ENCODE data around the gene C19orf38.

Gene C19orf38, protein sequence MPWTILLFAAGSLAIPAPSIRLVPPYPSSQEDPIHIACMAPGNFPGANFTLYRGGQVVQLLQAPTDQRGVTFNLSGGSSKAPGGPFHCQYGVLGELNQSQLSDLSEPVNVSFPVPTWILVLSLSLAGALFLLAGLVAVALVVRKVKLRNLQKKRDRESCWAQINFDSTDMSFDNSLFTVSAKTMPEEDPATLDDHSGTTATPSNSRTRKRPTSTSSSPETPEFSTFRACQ

GRCh38 chr19:10848230-10848856, at the start of gene C19orf38:
Gene C19orf38, plus strand, starts transcription at chr19:10848415. Its CDS starts 94 bp downstream, at chr19:10848509.
- Histone ChIP-seq H3K4me1 (ENCODE audit: insufficient read depth, low read length, poor library complexity, severe bottlenecking) (no peaks in the 10 kb centered on the region), H3F3A (ENCODE audit: low read depth) (no peaks in the 10 kb centered on the region), H4K20me1 (ENCODE audit: insufficient read depth, low read length, poor library complexity, severe bottlenecking) (no peaks in the 10 kb centered on the region), H3K79me2 (ENCODE audit: insufficient read depth, low read length) (no peaks in the 10 kb centered on the region), H3K4me2 (ENCODE audit: low read depth, low read length, poor library complexity, severe bottlenecking) (no peak within 1 kb of the TSS), H3K27me3 (ENCODE audit: insufficient read depth, low read length, poor library complexity, severe bottlenecking) (no peaks in the 10 kb centered on the region), H3K4me3 (ENCODE audit: low read length, poor library complexity, severe bottlenecking) (no peak within 1 kb of the TSS), H3K9ac (ENCODE audit: low read depth, low read length, poor library complexity, severe bottlenecking) (no peak within 1 kb of the TSS), H2AFZ (ENCODE audit: low read length) (no peak within 1 kb of the TSS; the same call in 1 of the 2 replicates), H3K36me3 (ENCODE audit: insufficient read depth, low read length) (no peaks in the 10 kb centered on the region), H3K9me3 (ENCODE audit: insufficient read depth, low read depth, low read length) (peaks cover 6% of the 10 kb centered on the region; the same call in 1 of the 2 replicates), H3K9me2 (replicated peaks; ENCODE audit: low read depth, low read length) (no peaks in the 10 kb centered on the region)
- TF ChIP-seq, protein P1, sequence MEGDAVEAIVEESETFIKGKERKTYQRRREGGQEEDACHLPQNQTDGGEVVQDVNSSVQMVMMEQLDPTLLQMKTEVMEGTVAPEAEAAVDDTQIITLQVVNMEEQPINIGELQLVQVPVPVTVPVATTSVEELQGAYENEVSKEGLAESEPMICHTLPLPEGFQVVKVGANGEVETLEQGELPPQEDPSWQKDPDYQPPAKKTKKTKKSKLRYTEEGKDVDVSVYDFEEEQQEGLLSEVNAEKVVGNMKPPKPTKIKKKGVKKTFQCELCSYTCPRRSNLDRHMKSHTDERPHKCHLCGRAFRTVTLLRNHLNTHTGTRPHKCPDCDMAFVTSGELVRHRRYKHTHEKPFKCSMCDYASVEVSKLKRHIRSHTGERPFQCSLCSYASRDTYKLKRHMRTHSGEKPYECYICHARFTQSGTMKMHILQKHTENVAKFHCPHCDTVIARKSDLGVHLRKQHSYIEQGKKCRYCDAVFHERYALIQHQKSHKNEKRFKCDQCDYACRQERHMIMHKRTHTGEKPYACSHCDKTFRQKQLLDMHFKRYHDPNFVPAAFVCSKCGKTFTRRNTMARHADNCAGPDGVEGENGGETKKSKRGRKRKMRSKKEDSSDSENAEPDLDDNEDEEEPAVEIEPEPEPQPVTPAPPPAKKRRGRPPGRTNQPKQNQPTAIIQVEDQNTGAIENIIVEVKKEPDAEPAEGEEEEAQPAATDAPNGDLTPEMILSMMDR (conservative IDR thresholded peaks at IDR 0.05; ENCODE audit: low read length) = no peak
- TF ChIP-seq EZH2phosphoT487 (IDR thresholded peaks at IDR 0.05; ENCODE audit: borderline replicate concordance) = no peak

DNA sequence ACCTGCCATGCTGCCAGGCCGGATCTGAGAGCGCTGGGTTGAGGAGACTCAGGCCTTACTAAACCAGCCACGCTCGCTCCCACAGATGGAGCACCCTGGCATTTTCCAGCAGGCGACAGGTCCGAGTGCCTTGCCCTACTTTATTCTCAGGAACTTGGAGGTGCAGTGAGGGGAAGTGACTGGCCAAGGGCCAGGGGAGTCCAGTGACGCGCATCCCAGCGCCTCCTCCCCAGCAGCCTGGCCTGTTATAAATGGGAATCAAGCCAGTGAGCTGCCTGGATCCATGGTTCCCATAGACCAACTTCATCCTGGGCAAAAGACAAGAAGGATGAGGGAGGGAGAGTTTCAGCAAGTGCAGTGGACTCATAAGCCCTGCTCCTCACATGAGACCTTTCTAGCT, 47.7 kb upstream of the C19orf38 start:
- Histone ChIP-seq H2AFZ (ENCODE audit: low read length) (no peak overlapping the region), H3K4me3 (ENCODE audit: low read length, poor library complexity, severe bottlenecking) (no peak overlapping the region), H3K79me2 (ENCODE audit: insufficient read depth, low read length) (no peaks in the 10 kb centered on the region), H3K9me2 (replicated peaks; ENCODE audit: low read depth, low read length) (no peaks in the 10 kb centered on the region), H3F3A (ENCODE audit: low read depth) (no peaks in the 10 kb centered on the region), H3K4me2 (ENCODE audit: low read depth, low read length, poor library complexity, severe bottlenecking) (no peak overlapping the region), H3K36me3 (ENCODE audit: insufficient read depth, low read length) (peaks cover 88% of the 10 kb centered on the region; the same call in 1 of the 2 replicates), H3K9me3 (ENCODE audit: insufficient read depth, low read depth, low read length) (no peaks in the 10 kb centered on the region), H4K20me1 (ENCODE audit: insufficient read depth, low read length, poor library complexity, severe bottlenecking) (no peaks in the 10 kb centered on the region), H3K4me1 (ENCODE audit: insufficient read depth, low read length, poor library complexity, severe bottlenecking) (no peaks in the 10 kb centered on the region), H3K27me3 (ENCODE audit: insufficient read depth, low read length, poor library complexity, severe bottlenecking) (no peaks in the 10 kb centered on the region), H3K9ac (ENCODE audit: low read depth, low read length, poor library complexity, severe bottlenecking) (no peak overlapping the region)
- TF ChIP-seq EZH2phosphoT487 (IDR thresholded peaks at IDR 0.05; ENCODE audit: borderline replicate concordance) = no peak
- TF ChIP-seq, protein P1 (conservative IDR thresholded peaks at IDR 0.05; ENCODE audit: low read length) = no peak

DNA sequence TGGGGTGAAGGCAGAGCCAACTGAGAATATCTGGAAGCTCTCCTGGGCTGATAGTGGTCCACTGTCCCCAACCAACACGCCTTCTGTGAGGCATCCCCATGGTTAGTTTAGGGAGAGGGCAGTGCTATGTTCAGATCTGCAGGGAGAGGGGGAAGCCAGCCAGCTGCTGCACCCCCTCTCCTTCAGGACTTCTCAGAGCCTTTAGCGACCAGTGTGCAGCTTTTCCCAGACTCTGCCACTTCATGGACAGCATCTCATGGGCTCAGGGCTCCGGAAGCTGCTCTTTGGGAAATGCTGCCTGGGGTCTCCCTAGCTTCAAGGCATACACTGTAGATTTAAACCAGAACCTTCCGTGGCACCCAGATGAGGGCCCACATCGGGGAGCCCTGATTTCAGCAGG, 45.7 kb upstream of the C19orf38 start:
- no peak overlapping the region for H2AFZ ChIP-seq (ENCODE audit: low read length)
- H3K9me2 ChIP-seq (replicated peaks; ENCODE audit: low read depth, low read length) = no peaks in the 10 kb centered on the region
- TF ChIP-seq, protein P1 (conservative IDR thresholded peaks at IDR 0.05; ENCODE audit: low read length) = no peak
- TF ChIP-seq EZH2phosphoT487 (IDR thresholded peaks at IDR 0.05; ENCODE audit: borderline replicate concordance) = no peak
- no peaks in the 10 kb centered on the region for H3K79me2 ChIP-seq (ENCODE audit: insufficient read depth, low read length)
- peaks cover 78% of the 10 kb centered on the region; the same call in 1 of the 2 replicates for H3K36me3 ChIP-seq (ENCODE audit: insufficient read depth, low read length)
- H3K4me2 ChIP-seq (ENCODE audit: low read depth, low read length, poor library complexity, severe bottlenecking) = no peak overlapping the region
- no peaks in the 10 kb centered on the region for H3K4me1 ChIP-seq (ENCODE audit: insufficient read depth, low read length, poor library complexity, severe bottlenecking)
- H3K9ac ChIP-seq (ENCODE audit: low read depth, low read length, poor library complexity, severe bottlenecking) = no peak overlapping the region
- no peaks in the 10 kb centered on the region for H3F3A ChIP-seq (ENCODE audit: low read depth)
- H3K27me3 ChIP-seq (ENCODE audit: insufficient read depth, low read length, poor library complexity, severe bottlenecking) = no peaks in the 10 kb centered on the region
- H4K20me1 ChIP-seq (ENCODE audit: insufficient read depth, low read length, poor library complexity, severe bottlenecking) = no peaks in the 10 kb centered on the region
- no peak overlapping the region for H3K4me3 ChIP-seq (ENCODE audit: low read length, poor library complexity, severe bottlenecking)
- H3K9me3 ChIP-seq (ENCODE audit: insufficient read depth, low read depth, low read length) = no peaks in the 10 kb centered on the region

Measured in Loucy (cell line).